Esophagus squamous epithelium (tissue), 4 donors: ENCODE data around the gene CDX2.

ENCODE experiments used
- POLR2A ChIP-seq, 4 donors: fragments of 450-650 bp; IDR thresholded peaks; one replicate each; pipeline ENCODE4 v1.6.1; 2017; ENCODE audit warnings: antibody characterized with exemption in 4 of 4, mild to moderate bottlenecking in 4 of 4, moderate library complexity in 3 of 4
- TF ChIP-seq, protein P1 (sequence below), 6 experiments: fragments of 450-650 bp in 4 of 6; fragments of 200-600 bp in 2 of 6; sonication (generic) in 2 of 6; IDR thresholded peaks; one replicate each; pipeline ENCODE4 v1.5.1; 2016 to 2019; ENCODE audit warnings: antibody characterized with exemption in 6 of 6, mild to moderate bottlenecking in 4 of 6, moderate library complexity in 4 of 6

DNA sequence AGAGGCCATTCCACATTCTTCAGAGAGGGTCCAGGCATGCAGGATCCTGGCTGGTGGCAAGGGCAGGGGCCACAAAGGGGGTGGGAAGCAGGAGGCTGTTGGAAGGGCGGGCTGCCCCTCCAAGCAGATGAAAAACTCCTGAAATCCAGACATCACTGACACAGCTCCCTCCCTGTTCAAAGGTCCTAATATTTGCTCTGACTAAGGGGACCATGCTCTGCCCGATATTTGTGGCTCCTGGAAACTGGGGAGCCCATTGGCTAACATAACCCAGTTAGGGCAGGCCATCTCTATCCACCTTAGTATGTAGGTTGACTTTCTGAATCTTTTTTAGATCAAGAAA, 3.3 kb upstream of the CDX2 start:
- TF ChIP-seq, protein P1, sequence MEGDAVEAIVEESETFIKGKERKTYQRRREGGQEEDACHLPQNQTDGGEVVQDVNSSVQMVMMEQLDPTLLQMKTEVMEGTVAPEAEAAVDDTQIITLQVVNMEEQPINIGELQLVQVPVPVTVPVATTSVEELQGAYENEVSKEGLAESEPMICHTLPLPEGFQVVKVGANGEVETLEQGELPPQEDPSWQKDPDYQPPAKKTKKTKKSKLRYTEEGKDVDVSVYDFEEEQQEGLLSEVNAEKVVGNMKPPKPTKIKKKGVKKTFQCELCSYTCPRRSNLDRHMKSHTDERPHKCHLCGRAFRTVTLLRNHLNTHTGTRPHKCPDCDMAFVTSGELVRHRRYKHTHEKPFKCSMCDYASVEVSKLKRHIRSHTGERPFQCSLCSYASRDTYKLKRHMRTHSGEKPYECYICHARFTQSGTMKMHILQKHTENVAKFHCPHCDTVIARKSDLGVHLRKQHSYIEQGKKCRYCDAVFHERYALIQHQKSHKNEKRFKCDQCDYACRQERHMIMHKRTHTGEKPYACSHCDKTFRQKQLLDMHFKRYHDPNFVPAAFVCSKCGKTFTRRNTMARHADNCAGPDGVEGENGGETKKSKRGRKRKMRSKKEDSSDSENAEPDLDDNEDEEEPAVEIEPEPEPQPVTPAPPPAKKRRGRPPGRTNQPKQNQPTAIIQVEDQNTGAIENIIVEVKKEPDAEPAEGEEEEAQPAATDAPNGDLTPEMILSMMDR (IDR thresholded peaks at IDR 0.05), result no peak
- no peak for TF ChIP-seq POLR2A (IDR thresholded peaks at IDR 0.05)
